ENCODE data around the gene AFDN.

DNA sequence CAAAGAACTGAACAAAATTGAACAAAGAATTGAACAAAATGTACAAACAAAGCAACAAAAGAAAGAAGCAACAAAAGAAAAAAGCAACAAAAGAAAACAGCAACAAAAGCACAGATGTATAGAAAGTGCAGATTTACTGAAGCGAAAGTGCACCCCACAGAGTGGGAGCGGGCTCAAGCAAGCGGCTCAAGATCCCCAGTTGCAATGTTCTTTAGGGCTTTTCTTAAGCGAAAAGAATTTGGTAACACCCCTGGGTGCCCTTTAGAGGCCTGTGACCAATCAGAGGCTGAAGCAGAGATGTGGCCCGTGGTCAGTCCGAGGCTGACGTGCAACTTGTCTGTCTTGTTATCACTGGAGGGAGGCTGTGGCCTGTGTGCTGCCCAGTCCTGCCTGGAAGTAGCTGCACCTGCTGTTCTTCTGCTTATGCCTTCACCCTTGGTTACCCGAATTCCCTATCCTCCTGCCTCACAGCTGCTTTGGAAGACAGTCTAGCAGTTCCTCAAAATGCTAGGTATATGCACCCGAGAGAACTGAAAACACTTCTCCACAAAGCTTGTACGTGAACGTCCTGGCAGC lies 157.5 kb downstream of the AFDN start:
- TF ChIP-seq CTCF (conservative IDR thresholded peaks at IDR 0.05; ENCODE audit: low read depth, low read length) (no peak), EZH2 (IDR thresholded peaks at IDR 0.05; ENCODE audit: borderline replicate concordance, low read depth, low read length, poor library complexity, severe bottlenecking) (no peak)
